C4-2B (cell line): Measurements from ENCODE around the gene AMDHD2.
"Not testable (repeated sequence)": the region's sequence is repeated elsewhere in the genome, so short reads cannot be mapped to it uniquely, and the experiment has no call there.

Source experiments
- ZFX ChIP-seq: fragments of 450-650 bp; IDR thresholded peaks from 2 replicates; pipeline ENCODE4 v1.6.1; 2017
- TF ChIP-seq, protein P1 (sequence below): fragments of 450-650 bp; conservative IDR thresholded peaks from 2 replicates; pipeline ENCODE4 v1.5.1; 2017; ENCODE audit warnings: mild to moderate bottlenecking

DNA sequence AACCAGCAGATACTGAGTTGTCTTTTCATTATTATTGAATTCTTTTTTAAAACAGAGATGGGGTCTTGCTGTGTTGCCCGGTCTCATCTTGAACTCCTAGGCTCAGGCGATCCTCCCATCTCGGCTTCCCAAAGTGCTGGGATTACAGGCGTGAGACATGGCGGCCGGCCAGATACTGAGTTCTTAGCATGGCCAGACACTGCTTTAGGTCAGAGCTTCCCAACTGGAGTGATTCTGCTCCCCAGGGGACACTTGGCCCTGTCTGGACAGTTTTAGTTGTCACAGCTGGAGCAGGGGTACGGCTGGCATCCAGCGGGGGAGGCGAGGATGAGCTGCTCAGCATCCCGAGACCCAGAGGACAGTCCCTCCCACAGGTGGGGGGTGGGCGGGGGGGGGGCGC is 58.7 kb downstream of the AMDHD2 start:
- TF ChIP-seq, protein P1, sequence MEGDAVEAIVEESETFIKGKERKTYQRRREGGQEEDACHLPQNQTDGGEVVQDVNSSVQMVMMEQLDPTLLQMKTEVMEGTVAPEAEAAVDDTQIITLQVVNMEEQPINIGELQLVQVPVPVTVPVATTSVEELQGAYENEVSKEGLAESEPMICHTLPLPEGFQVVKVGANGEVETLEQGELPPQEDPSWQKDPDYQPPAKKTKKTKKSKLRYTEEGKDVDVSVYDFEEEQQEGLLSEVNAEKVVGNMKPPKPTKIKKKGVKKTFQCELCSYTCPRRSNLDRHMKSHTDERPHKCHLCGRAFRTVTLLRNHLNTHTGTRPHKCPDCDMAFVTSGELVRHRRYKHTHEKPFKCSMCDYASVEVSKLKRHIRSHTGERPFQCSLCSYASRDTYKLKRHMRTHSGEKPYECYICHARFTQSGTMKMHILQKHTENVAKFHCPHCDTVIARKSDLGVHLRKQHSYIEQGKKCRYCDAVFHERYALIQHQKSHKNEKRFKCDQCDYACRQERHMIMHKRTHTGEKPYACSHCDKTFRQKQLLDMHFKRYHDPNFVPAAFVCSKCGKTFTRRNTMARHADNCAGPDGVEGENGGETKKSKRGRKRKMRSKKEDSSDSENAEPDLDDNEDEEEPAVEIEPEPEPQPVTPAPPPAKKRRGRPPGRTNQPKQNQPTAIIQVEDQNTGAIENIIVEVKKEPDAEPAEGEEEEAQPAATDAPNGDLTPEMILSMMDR = not testable (repeated sequence)
- TF ChIP-seq ZFX = not testable (repeated sequence)
